Measurements from ENCODE around the gene SETD1B. TPM values are rescaled to one million over a fixed set of nuclear protein-coding genes. Genes with fewer than 3 reads are reported as not detected.
A peak's percentile ranks its signal among the peaks of the same experiment; 100 is the strongest.

The SETD1B gene
- total RNA-seq, 1 experiment from 2014 or later = 40.4 TPM

DNA sequence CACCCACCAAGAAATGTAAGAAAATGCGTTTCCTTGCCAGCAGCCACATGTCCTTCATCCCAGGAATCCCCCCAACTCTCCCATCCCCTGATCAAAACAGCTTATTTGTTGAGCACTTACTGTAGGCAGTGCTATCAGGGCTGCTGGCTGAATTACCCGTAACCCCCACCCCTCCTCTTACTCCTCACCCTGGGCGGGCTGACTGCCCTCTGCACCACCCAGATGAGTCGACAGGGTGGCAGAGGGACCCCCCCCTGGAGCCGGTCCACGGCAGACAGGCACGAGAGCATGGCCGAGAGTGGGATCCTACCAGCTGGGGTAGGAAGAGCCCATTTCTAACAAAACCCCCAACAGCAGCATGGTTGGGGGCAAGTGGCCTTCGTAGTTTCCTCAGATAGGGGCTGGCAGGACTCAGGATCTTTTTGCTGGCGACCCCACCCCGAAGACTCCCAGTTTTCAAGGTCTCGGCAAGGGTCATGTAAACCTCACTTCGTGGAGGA lies 9.2 kb upstream of the SETD1B start:
- no peaks in the 10 kb centered on the region; a peak in 2 of 5 replicates for H3K9me3 Mint-ChIP-seq
- Histone ChIP-seq H2BK5ac (ENCODE audit: insufficient read length, low read length) (no peak overlapping the region), H3K23ac (ENCODE audit: insufficient read length, low read depth, low read length) (no peak overlapping the region), H3K23me2 (ENCODE audit: insufficient read length, low read depth, low read length, poor library complexity, severe bottlenecking) (peaks cover 14% of the 10 kb centered on the region), H3K79me2 (ENCODE audit: insufficient read depth, low read length) (no peaks in the 10 kb centered on the region), H3T11ph (ENCODE audit: low read length) (no peak overlapping the region), H3K4me2 (ENCODE audit: insufficient read depth, insufficient read length, low read length) (peak overlapping the region; percentile 34), H3K56ac (ENCODE audit: insufficient read length, low read depth, low read length) (no peak overlapping the region), H2AK5ac (ENCODE audit: insufficient read length, low read length) (no peak overlapping the region), H3K79me1 (ENCODE audit: insufficient read depth, low read depth, low read length, poor library complexity, severe bottlenecking) (no peaks in the 10 kb centered on the region), H3K9me3 (ENCODE audit: control insufficient read depth, low read depth, low read length) (no peaks in the 10 kb centered on the region), H3K4me1 (ENCODE audit: insufficient read depth, low read length) (peaks cover 4% of the 10 kb centered on the region; the same call in 1 of the 2 replicates), H4K8ac (replicated peaks; ENCODE audit: insufficient read length, low read depth, low read length) (no peak overlapping the region), H3K18ac (ENCODE audit: insufficient read length, low read depth, low read length) (no peak overlapping the region), H2BK12ac (ENCODE audit: insufficient read length, low read depth, low read length) (no peak overlapping the region), H2BK20ac (ENCODE audit: low read depth, low read length, poor library complexity, severe bottlenecking) (no peak overlapping the region), H2BK15ac (ENCODE audit: low read depth, low read length) (no peak overlapping the region), H3K27ac (ENCODE audit: insufficient read length, low read depth, low read length) (no peak overlapping the region), H4K91ac (ENCODE audit: insufficient read length, low read depth, low read length) (no peak overlapping the region), H3K4ac (ENCODE audit: low read depth, low read length) (no peak overlapping the region), H4K5ac (ENCODE audit: insufficient read length, low read depth, low read length) (no peak overlapping the region), H2AFZ (ENCODE audit: low read length) (no peak overlapping the region), H3K9ac (ENCODE audit: extremely low read depth, insufficient read length, low read length) (no peak overlapping the region), H2BK120ac (ENCODE audit: low read depth, low read length, poor library complexity, severe bottlenecking) (no peak overlapping the region), H4K20me1 (ENCODE audit: control insufficient read depth, insufficient read depth, insufficient read length) (no peaks in the 10 kb centered on the region), H3K14ac (ENCODE audit: insufficient read depth, low read length) (no peak overlapping the region), H3K27me3 (ENCODE audit: insufficient read depth, low read length) (no peaks in the 10 kb centered on the region)
- H3K4me1 Mint-ChIP-seq = peaks cover 43 to 50% of the 10 kb centered on the region in 2 experiments
- TF ChIP-seq, protein P1, sequence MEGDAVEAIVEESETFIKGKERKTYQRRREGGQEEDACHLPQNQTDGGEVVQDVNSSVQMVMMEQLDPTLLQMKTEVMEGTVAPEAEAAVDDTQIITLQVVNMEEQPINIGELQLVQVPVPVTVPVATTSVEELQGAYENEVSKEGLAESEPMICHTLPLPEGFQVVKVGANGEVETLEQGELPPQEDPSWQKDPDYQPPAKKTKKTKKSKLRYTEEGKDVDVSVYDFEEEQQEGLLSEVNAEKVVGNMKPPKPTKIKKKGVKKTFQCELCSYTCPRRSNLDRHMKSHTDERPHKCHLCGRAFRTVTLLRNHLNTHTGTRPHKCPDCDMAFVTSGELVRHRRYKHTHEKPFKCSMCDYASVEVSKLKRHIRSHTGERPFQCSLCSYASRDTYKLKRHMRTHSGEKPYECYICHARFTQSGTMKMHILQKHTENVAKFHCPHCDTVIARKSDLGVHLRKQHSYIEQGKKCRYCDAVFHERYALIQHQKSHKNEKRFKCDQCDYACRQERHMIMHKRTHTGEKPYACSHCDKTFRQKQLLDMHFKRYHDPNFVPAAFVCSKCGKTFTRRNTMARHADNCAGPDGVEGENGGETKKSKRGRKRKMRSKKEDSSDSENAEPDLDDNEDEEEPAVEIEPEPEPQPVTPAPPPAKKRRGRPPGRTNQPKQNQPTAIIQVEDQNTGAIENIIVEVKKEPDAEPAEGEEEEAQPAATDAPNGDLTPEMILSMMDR (conservative IDR thresholded peaks at IDR 0.05) = no peak
- peak overlapping the region; percentile 92 to 96 (median 96); a peak in 6 of 7 replicates for H3K27ac Mint-ChIP-seq
- peaks cover 13 to 38% (median 26%) of the 10 kb centered on the region in 3 experiments; a peak in 5 of 7 replicates for H3K36me3 Mint-ChIP-seq (ENCODE audit: insufficient read depth in 1 of 3, low read depth in 3 of 3)
- no peak for DNase-seq
- peak overlapping the region; percentile 66 to 80 for H3K4me3 Mint-ChIP-seq
- peaks cover 5% of the 10 kb centered on the region for H3K27me3 Mint-ChIP-seq (ENCODE audit: low read depth)
- WGBS (ENCODE audit: extremely low coverage, insufficient read length, low lambda C conversion rate) = no CpG with 5 or more reads among the region's 13 CpGs

All from H9 (cell line).